Measurements from ENCODE around the gene DCAKD.

DCAKD gene

GRCh38 chr17:45004388-45004787 lies 47.0 kb downstream of the DCAKD start:
- DNase-seq (ENCODE audit: low read depth in 2 of 2, low spot score in 1 of 2) = no peak

GRCh38 chr17:45003877-45004276 lies 47.6 kb downstream of the DCAKD start:
- no peak for DNase-seq (ENCODE audit: low read depth in 2 of 2, low spot score in 1 of 2)

GRCh38 chr17:45001310-45001709 lies 50.1 kb downstream of the DCAKD start:
- no peak for DNase-seq (ENCODE audit: low read depth in 2 of 2, low spot score in 1 of 2)

- DNase-seq (ENCODE audit: low read depth in 2 of 2, low spot score in 1 of 2) = no peak
These were observed 52.0 kb downstream of the DCAKD start for GRCh38 chr17:44999433-44999832.

DNA sequence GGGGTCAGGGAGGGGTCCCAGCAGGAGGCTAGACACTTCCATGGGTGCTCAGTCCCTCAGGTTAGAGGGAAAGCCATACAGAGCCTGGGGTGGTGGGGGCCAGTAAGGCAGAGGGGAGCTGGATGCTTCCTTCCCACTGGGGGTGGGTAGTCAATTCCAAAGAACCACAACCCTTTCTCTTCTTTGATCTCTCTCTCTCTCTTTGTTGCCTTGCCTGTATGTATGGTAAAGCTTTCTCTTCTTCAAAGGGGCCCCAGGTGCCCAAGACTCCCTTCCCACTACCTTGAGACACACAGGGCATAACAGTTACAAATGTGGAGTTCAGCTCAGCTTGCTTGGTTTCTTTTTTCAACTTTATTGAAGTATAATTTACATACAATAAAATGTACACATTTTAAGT lies 52.8 kb downstream of the DCAKD start:
- DNase-seq (ENCODE audit: low read depth in 2 of 2, low spot score in 1 of 2) = no peak

DNA sequence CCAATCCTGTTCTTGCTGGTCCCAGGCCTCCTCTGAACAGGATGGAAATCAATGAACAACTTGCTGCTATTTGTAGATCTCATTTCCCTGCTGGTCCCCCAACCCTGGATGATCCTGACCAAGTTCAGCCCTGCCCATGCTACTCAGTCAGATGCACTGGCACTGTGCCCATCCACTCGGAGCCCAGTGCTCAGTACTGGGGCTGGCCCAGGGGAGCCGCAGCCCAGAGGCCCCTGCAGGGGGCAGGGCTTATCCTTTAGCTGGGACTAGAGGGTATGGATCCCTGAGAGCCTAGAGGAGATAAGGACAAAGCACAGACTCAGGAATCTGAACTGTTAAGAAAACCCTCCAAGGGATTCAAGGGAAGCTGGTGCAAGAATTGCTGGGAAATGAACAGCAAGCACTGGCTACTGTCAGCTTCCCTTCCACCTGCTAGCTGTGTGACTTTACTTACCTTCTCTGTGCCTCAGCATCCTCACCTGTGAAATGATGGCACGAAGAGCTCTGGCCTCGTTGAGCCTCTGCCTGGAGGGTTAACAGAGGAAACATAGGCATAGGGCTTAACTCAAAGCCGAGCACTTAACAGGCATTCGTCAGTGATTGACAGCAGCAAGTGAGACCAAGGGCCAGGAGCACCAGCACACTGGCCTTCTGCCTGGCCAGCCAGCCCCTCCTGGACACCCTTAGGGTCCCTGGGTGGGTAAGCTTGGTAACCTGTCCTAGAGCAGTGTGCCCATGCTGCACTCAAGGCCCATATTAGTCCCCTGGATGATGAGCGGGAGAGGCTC lies 53.5 kb downstream of the DCAKD start:
- no peak for DNase-seq (ENCODE audit: low read depth in 2 of 2, low spot score in 1 of 2)

GRCh38 chr17:44996304-44996703 lies 55.1 kb downstream of the DCAKD start:
- DNase-seq (ENCODE audit: low read depth in 2 of 2, low spot score in 1 of 2) = no peak

- no peak for DNase-seq (ENCODE audit: low read depth in 2 of 2, low spot score in 1 of 2)
These were observed 55.9 kb downstream of the DCAKD start for GRCh38 chr17:44995436-44996001.

GRCh38 chr17:44992242-44992939 lies 59.0 kb downstream of the DCAKD start:
- no peak for DNase-seq (ENCODE audit: low read depth in 2 of 2, low spot score in 1 of 2)

DNA sequence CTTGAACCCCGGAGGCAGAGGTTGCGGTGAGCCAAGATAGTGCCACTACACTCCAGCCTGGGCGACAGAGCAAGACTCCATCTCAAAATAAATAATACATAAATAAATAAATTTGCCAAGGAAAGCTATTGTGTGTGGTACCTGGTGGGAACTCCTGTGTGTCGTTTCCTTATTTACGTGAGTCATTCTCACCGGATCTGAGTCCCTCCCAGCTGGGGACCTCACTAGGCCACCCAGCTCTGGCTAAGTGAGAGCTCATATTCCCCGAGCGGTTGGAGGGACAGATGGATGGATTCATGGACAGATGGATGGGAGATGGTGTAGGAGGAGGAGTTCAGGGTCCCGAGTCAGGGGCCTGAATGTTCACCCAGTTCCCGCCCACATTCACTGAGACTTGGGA lies 60.4 kb downstream of the DCAKD start:
- DNase-seq (ENCODE audit: low read depth in 2 of 2, low spot score in 1 of 2) = no peak

GRCh38 chr17:44989552-44990138 lies 61.8 kb downstream of the DCAKD start:
- no peak for DNase-seq (ENCODE audit: low read depth in 2 of 2, low spot score in 1 of 2)

DNA sequence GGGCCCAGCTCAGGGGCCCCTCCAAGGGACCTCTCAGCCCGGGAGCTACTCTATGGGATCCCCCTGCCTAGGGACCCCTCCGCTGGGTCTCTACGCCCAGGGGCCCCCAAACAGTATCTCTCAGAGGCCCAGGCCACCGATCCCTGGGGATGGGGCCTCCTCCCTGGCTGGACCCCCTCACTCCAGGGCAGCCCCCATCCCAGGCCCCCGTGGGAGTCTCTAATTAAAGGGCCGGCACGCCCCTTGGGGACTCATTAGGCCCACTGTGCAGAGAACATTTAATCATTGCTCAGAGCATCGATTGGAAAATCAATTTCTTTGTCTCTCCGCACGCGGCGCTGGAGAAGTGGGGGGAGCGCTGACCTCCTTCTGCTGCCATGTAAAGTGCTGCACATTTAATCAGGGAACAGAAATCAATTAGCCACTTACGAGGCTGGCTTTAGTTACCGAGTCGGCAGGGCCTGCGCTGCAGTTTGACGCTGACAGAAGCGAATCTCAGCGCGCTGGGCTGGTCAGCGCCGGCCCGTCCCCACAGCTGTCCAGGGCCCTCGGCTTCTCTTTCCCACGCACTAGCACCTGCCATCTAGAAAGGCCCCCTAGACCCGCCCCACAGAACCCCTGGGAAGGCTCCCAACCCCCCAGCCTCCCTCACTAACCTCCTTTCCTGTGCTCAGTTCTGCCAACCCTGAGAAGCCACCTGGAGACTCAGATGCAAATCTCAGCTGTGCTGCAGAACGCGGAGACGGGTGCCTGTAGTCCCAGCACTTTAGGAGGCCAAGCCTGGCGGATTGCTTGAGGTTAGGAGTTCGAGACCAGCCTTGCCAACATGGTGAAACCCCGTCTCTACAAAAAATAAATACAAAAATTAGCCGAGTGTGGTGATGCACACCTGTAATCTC lies 63.1 kb downstream of the DCAKD start:
- no peak for DNase-seq (ENCODE audit: low read depth in 2 of 2, low spot score in 1 of 2)

DNA sequence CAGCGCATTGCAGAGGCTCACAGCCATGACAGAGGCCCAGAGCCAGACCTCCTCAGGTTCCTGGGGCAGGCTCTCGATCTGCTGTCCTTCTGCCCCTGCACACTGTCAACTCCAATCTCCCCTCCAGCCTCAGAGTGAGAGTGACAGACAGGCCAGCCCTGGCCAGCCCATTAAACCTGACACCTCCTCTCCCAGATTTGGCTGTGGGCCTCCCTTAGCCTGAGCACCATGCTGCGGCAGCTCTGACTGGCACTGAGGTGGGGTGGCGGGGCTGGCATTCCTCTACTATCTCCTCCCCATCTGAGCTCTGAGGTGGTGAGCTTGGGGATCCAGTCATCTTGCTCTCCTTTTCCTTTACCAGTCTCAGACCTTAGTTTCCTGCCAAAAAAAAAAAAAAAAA lies 67.9 kb downstream of the DCAKD start:
- no peak for DNase-seq (ENCODE audit: low read depth in 2 of 2, low spot score in 1 of 2)

GRCh38 chr17:44982113-44982702 lies 69.2 kb downstream of the DCAKD start:
- no peak for DNase-seq (ENCODE audit: low read depth in 2 of 2, low spot score in 1 of 2)

- DNase-seq (ENCODE audit: low read depth in 2 of 2, low spot score in 1 of 2) = no peak
These were observed 70.0 kb downstream of the DCAKD start for GRCh38 chr17:44981221-44981968.

DNA sequence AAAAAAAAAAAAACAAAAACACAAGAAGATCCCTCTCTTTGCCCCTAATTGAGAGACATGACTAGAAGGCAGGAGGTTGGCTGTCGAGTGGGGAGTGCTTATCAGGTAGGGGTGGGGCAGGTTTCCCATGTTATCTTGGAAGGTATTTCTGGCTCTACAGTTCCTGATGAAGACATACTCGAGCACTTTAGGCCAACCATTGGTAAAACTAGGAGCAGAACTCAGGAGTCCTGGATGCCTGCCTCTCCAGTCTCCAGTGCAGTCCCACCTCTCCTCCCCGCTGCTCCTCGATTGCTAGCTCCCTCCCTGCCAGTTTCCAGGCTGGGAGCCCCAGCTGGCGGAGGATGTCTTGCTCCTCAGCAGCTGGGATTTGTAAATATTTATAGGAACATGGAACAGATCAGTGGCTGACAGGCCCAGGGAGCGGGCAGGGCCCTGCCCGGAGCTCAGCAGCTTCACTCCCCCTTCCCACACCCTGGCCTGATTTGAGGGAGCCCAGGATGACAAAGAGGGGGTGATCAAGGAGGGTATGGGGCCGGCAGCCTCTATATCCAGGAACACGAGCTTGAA lies 71.9 kb downstream of the DCAKD start:
- no peak for DNase-seq (ENCODE audit: low read depth in 2 of 2, low spot score in 1 of 2)

- no peak for DNase-seq (ENCODE audit: low read depth in 2 of 2, low spot score in 1 of 2)
These were observed 72.6 kb downstream of the DCAKD start for GRCh38 chr17:44978807-44979206.

DNA sequence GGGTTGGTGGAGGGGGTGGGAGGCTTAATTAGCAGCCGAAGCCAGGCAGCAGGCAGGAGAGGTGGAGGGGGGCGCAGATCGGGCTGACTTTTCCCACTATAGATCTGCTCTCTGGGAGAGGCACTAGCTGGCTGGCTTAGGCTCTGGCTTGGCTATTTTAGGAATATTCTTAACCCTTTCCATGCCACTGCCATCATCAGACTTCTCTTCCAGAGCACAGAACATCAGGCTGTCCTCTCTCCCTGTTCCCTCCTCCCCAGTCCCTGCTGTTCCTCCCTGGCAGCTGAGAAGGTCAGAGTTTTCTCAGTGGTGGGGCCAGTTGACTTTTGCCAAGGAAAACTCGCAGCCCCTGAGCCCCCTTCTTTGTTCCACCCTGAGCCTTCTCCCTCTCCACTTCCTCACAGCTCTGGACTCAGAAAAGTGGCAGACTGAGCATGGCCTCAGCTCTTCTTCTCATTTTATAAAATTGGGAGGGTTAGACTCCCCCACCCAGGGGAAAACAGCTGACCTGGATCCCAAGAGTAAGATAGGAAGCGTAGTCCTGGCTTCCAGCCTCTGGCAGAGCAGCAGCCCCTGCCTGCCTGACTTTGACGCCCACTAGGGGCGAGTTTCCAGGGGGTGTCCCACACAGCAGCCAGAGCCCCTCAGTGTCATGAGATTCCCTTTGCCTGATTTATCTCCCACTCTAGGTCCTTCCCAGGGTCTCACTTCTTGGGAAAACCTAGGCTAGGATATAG lies 73.5 kb downstream of the DCAKD start:
- DNase-seq (ENCODE audit: low read depth in 2 of 2, low spot score in 1 of 2) = no peak

GRCh38 chr17:44977065-44977464 lies 74.4 kb downstream of the DCAKD start:
- no peak for DNase-seq (ENCODE audit: low read depth in 2 of 2, low spot score in 1 of 2)
